ENCODE results near the gene ANAPC7.
"Not testable (repeated sequence)": the region's sequence is repeated elsewhere in the genome, so short reads cannot be mapped to it uniquely, and the experiment has no call there.

The ANAPC7 gene

GRCh38 chr12:110421159-110421661 is 17.7 kb upstream of the ANAPC7 start:
- TF ChIP-seq EZH2 (optimal IDR thresholded peaks at IDR 0.05; ENCODE audit: low read depth, low read length) (no peak), EZH2phosphoT487 (IDR thresholded peaks at IDR 0.05; ENCODE audit: low read length) (no peak)
- TF ChIP-seq, protein P1, sequence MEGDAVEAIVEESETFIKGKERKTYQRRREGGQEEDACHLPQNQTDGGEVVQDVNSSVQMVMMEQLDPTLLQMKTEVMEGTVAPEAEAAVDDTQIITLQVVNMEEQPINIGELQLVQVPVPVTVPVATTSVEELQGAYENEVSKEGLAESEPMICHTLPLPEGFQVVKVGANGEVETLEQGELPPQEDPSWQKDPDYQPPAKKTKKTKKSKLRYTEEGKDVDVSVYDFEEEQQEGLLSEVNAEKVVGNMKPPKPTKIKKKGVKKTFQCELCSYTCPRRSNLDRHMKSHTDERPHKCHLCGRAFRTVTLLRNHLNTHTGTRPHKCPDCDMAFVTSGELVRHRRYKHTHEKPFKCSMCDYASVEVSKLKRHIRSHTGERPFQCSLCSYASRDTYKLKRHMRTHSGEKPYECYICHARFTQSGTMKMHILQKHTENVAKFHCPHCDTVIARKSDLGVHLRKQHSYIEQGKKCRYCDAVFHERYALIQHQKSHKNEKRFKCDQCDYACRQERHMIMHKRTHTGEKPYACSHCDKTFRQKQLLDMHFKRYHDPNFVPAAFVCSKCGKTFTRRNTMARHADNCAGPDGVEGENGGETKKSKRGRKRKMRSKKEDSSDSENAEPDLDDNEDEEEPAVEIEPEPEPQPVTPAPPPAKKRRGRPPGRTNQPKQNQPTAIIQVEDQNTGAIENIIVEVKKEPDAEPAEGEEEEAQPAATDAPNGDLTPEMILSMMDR (IDR thresholded peaks at IDR 0.05; ENCODE audit: low read length): no peak
- Histone ChIP-seq H3K4me3 (ENCODE audit: low read length) (no peak overlapping the region), H3K27ac (ENCODE audit: low read length) (no peak overlapping the region), H3K27me3 (replicated peaks; ENCODE audit: insufficient read depth, low read length) (no peaks in the 10 kb centered on the region), H2AFZ (ENCODE audit: low read length) (no peak overlapping the region), H3K36me3 (replicated peaks; ENCODE audit: insufficient read depth, low read length) (no peaks in the 10 kb centered on the region), H3F3A (ENCODE audit: insufficient read depth, low read length) (no peaks in the 10 kb centered on the region), H3K9me2 (replicated peaks; ENCODE audit: insufficient read depth, low read length) (no peaks in the 10 kb centered on the region), H3K4me2 (ENCODE audit: low read depth, low read length) (no peak overlapping the region), H3K79me2 (ENCODE audit: low read length) (no peaks in the 10 kb centered on the region), H3K9me3 (replicated peaks; ENCODE audit: insufficient read depth, low read length) (no peaks in the 10 kb centered on the region), H3K9ac (ENCODE audit: low read length) (no peak overlapping the region), H4K20me1 (ENCODE audit: insufficient read depth, low read length) (no peaks in the 10 kb centered on the region), H3K4me1 (ENCODE audit: low read length) (no peaks in the 10 kb centered on the region)
- no peak for DNase-seq

DNA sequence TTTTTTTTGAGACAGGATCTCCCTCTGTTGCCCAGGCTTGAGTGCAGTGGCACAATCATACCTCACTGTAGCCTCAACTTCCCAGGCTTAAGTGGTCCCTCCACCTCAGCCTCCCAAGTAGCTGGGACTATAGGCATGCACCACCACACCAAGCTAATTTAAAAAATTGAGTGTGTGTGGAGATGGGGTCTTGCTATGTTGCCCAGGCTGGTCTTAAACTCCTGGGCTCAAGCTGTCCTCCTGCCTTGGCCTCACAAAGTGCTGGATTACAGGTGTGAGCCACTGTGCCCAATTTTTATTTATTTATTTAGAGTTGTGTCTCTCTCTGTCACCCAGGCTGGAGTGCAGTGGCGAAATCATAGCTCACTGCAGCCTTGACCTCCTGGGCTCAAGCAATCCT is 17.1 kb upstream of the ANAPC7 start:
- not testable (repeated sequence) for H3K4me3 ChIP-seq (ENCODE audit: low read length); H3K4me2 ChIP-seq (ENCODE audit: low read depth, low read length); H3K27ac ChIP-seq (ENCODE audit: low read length); H3K4me1 ChIP-seq (ENCODE audit: low read length); H3K36me3 ChIP-seq (replicated peaks; ENCODE audit: insufficient read depth, low read length); H3K9ac ChIP-seq (ENCODE audit: low read length); H2AFZ ChIP-seq (ENCODE audit: low read length); H3K79me2 ChIP-seq (ENCODE audit: low read length); H3K9me2 ChIP-seq (replicated peaks; ENCODE audit: insufficient read depth, low read length); H3F3A ChIP-seq (ENCODE audit: insufficient read depth, low read length); H3K27me3 ChIP-seq (replicated peaks; ENCODE audit: insufficient read depth, low read length); H3K9me3 ChIP-seq (replicated peaks; ENCODE audit: insufficient read depth, low read length); H4K20me1 ChIP-seq (ENCODE audit: insufficient read depth, low read length); DNase-seq

DNA sequence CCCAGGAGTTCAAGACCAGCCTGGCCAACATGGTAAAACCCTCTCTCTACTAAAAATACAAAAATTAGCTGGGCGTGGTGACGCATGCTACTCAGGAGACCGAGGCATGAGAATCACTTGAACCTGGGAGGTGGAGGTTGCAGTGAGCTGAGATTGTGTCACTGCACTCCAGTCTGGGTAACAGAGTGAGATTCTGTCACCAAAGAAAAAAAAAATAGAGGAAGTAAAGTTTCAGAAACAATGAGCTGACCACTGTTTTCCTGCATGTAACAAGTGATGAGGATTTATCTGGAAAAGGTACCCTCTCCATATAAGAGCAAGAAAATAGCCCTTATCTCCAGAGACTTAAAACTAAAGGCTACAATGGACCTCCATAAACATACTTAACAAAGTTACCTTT is 13.6 kb upstream of the ANAPC7 start:
- H2AFZ ChIP-seq (ENCODE audit: low read length); H3K27me3 ChIP-seq (replicated peaks; ENCODE audit: insufficient read depth, low read length); H3K4me1 ChIP-seq (ENCODE audit: low read length); H3K4me2 ChIP-seq (ENCODE audit: low read depth, low read length); H3F3A ChIP-seq (ENCODE audit: insufficient read depth, low read length); H3K9me3 ChIP-seq (replicated peaks; ENCODE audit: insufficient read depth, low read length); H3K9ac ChIP-seq (ENCODE audit: low read length); H3K4me3 ChIP-seq (ENCODE audit: low read length); H3K27ac ChIP-seq (ENCODE audit: low read length); H3K79me2 ChIP-seq (ENCODE audit: low read length); H3K9me2 ChIP-seq (replicated peaks; ENCODE audit: insufficient read depth, low read length); DNase-seq; H3K36me3 ChIP-seq (replicated peaks; ENCODE audit: insufficient read depth, low read length); H4K20me1 ChIP-seq (ENCODE audit: insufficient read depth, low read length): not testable (repeated sequence)

- H3K4me2 ChIP-seq (ENCODE audit: low read depth, low read length); H3K9ac ChIP-seq (ENCODE audit: low read length); H3F3A ChIP-seq (ENCODE audit: insufficient read depth, low read length); H3K36me3 ChIP-seq (replicated peaks; ENCODE audit: insufficient read depth, low read length); H3K27me3 ChIP-seq (replicated peaks; ENCODE audit: insufficient read depth, low read length); H3K27ac ChIP-seq (ENCODE audit: low read length); H3K4me1 ChIP-seq (ENCODE audit: low read length); H3K79me2 ChIP-seq (ENCODE audit: low read length); H3K9me3 ChIP-seq (replicated peaks; ENCODE audit: insufficient read depth, low read length); H3K4me3 ChIP-seq (ENCODE audit: low read length); H4K20me1 ChIP-seq (ENCODE audit: insufficient read depth, low read length); H3K9me2 ChIP-seq (replicated peaks; ENCODE audit: insufficient read depth, low read length); DNase-seq; H2AFZ ChIP-seq (ENCODE audit: low read length): not testable (repeated sequence)
Observed at GRCh38 chr12:110410086-110410485, 6.6 kb upstream of the ANAPC7 start.

DNA sequence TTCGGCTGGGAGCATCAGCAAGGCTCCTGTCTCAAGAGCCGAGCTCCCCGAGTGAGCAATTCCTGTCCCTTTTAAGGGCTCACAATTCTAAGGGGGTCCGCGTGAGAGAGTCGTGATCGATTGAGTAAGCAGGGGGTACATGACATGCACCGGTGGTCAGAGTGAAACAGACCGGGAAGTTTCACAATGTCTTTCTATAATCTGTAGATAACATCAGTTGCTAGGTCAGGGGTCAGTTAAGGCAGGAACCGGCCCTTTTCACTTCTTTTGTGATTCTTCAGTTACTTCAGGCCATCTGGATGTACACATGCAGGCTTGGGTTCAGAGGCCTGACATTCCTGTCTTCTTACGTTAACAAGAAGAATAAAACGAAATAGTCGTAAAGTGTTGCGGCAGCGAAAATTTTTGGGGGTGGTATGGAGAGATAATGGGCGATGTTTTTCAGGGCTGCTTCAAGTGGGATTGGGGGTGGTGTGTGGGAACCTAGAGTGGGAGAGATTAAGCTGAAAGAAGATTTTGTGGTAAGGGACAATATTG is 1.7 kb upstream of the ANAPC7 start:
- not testable (repeated sequence) for H3K9me3 ChIP-seq (replicated peaks; ENCODE audit: insufficient read depth, low read length); DNase-seq; H3K9ac ChIP-seq (ENCODE audit: low read length); H3F3A ChIP-seq (ENCODE audit: insufficient read depth, low read length); H3K36me3 ChIP-seq (replicated peaks; ENCODE audit: insufficient read depth, low read length); H4K20me1 ChIP-seq (ENCODE audit: insufficient read depth, low read length); H2AFZ ChIP-seq (ENCODE audit: low read length); H3K4me3 ChIP-seq (ENCODE audit: low read length); H3K27me3 ChIP-seq (replicated peaks; ENCODE audit: insufficient read depth, low read length); H3K27ac ChIP-seq (ENCODE audit: low read length); H3K9me2 ChIP-seq (replicated peaks; ENCODE audit: insufficient read depth, low read length); H3K4me1 ChIP-seq (ENCODE audit: low read length); H3K4me2 ChIP-seq (ENCODE audit: low read depth, low read length)
- peaks cover 32% of the 10 kb centered on the region for H3K79me2 ChIP-seq (ENCODE audit: low read length)
